Measurements from ENCODE around the gene BORCS8.
"Not testable (repeated sequence)": the region's sequence is repeated elsewhere in the genome, so short reads cannot be mapped to it uniquely, and the experiment has no call there.

BORCS8 gene

DNA sequence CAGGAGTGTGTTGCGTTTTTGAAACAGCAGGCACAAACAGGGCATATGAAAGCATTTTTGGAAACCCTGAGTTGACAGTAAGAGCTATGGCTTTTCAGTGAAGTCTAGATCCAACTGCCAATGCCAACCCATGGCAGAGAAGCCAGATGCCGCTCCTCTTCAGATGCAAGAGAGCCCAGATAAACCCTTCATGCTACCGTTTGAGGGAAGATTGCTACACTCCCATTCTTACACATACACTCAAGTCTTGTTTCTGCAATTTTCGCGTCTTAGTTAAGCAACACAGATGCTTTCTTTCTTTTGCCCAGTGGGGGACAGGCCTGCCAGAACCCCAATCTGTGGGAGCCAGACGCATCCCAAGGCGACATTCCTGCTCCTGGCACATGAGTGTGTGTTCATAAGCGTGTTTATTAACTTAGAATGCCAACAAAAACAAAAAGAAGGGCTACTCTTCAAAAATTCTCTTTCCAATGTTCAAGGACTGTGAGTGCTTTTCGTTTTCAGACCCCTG, 10.4 kb downstream of the BORCS8 start:
- no peak for DNase-seq (ENCODE audit: low read depth, low spot score)

DNA sequence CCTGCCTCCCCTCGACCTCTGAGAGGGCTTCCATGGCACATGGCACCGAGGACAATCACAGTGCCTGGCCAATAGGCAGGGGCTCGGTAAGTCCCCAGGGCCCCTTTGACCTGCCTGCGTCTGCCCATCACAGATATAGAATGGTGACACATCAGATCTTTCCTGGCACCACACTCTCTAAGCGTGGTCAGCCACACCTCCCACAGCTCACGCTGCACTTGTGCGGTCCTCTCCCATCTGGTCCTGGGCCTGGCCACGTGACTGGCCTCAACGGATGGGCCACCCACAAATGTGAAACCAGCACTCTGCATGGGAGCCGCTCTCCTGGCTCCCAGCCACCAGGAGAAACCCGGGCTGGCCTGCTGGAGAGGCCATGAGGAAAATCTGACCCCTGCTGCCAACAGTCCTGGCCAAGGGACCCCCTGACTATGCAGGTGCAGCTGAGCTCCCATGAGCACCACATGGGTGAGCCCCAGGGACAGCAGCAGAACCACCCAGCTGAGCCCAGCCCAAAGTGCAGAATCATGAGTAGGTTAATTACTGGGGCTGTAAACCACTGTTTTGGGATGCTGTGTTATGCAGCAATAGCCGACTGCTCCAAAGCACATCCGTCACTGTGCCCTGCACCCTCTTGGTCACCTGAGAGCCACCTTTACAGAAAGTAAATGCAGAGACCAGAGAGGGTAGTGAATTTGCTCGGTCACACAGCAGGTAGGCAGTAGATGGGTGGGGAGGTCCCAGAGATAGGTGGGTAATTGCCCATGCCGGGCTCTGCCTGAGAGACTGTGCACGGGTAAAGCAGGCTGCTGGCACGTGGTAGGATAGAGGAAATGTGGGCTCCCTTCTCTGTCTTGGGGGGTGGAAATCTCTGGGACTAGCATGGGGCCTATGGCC, 12.2 kb downstream of the BORCS8 start:
- no peak for DNase-seq (ENCODE audit: low read depth, low spot score)

DNA sequence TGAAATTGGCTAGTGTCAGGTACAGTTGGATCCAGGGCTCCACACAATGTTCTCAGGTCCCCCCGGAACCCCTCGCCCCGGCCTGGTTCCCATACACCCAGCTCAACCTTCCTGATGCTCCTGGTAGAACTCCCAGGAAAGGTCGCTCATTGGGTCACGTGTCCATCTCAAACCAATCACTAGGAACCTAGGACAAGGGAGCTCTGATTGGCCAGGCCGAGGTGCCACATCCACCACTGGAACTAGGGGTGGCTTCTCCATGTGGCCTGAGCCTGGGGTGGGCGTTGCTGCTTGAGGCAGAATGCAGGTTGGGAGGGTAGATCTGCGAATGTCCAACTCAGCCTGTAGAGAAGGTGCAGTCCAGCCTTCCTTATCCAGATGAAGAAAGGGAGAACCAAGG, 15.0 kb downstream of the BORCS8 start:
- DNase-seq (ENCODE audit: low read depth, low spot score) = no peak

- DNase-seq (ENCODE audit: low read depth, low spot score) = not testable (repeated sequence)
Observed at GRCh38 chr19:19173243-19173642, 18.7 kb downstream of the BORCS8 start.

GRCh38 chr19:19171821-19172532, 20.0 kb downstream of the BORCS8 start:
- no peak for DNase-seq (ENCODE audit: low read depth, low spot score)

DNA sequence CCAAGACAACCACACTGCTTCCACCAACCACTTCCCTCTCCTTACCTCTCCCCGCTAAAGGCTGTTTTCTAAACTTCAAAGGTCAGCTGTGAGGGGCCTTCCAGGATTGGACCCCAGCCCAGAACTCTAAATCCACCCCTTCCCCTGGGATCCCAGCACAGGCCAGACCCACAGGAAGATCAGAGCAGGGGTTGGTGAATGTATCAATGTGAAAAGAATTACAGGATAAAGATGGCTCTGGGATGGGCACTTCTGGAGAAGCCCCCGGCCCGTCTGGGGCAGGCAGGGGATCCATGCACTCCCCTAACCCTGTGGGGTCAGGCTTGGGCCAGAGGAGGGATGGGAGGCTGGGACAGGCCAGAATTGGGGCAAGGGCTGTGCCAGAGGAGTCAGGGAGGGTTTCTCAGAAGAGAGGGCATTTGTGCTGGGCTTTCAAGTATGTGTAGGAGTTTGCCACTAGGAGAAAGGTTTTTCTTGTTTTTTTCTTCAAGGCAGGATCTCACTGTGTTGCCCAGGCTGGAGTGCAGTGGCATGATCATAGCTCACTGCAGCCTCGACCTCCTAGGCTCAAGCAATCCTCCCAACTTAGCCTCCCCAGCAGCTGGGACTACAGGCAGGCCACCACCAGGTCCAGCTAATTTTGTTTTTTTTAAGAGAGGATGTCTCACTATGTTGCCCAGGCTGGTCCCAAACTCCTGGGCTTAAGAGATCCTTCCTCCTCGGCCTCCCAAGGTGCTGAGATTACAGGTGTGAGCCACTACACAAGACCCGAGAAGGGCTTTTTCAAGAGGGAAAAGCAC, 20.9 kb downstream of the BORCS8 start:
- no peak for DNase-seq (ENCODE audit: low read depth, low spot score)

DNA sequence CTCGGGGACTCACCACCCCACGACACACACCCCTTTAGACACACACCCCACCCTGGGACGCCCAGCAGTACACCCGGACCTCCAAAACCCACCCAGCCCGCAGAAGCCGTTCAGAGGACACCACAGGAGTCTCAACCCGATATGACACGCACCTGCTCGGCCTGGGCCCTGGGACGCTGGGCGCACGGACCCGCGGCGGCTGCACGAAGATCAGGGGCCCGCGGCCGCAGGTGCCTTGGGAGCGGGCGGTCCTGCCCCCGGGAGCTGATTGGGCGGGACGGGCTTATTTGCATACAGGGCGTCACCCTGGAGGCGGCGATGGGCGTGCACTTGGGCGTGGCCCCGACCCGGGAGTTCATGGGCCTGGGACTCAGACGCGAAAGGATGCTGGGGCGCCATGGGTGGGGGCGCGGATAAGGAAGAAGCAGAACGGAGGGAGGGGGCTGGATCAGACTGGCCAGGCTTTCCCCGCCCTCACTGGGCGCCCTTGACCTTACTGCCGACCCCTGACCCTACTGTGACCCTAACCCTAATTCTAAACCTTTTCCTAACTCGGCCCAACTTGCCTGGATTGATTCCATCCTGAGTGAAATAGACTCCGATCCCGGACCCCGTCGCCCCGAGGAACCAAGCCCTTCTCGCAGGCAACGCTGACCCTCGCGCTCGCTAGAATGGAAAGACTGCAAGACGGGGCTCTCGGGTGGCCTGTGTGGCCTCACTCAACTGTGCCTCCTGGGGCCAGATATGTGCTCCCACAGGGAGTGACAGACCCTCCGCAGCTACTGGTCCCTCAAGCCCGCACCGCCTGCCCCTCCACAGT, 21.7 kb downstream of the BORCS8 start, which contains the start of gene MEF2B:
Gene MEF2B, minus strand, starts transcription at position 211 of the 820 bp plus-strand sequence. CDS start 19,528 bp downstream, outside the sequence.
- peak; percentile 57 for DNase-seq (ENCODE audit: low read depth, low spot score)

- no peak for DNase-seq (ENCODE audit: low read depth, low spot score)
Observed at GRCh38 chr19:19169236-19170052, 22.5 kb downstream of the BORCS8 start.

- DNase-seq (ENCODE audit: low read depth, low spot score) = no peak
Observed at GRCh38 chr19:19167612-19168011, 24.3 kb downstream of the BORCS8 start.

- DNase-seq (ENCODE audit: low read depth, low spot score) = no peak
Observed at GRCh38 chr19:19165396-19165795, 26.6 kb downstream of the BORCS8 start.

DNA sequence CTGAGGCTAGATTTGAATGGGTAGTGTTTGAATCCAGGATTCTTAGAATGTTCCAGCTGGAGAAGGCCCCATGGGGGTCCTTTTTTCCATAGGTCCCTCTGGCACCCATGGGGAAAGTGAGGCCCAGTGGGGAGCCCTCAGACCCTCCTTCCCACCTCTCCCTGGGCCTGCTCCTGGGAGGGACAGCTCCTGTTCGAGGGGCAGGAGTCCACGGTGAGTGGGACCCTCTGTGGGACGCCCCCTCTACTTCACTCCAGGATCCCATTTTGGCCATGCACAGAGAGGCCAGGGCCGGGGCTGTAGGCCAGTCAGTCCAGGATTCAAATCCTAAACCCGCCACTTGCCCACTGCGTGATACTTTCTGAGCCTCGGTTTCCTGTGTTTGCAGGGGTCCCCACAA, 29.5 kb downstream of the BORCS8 start:
- no peak for DNase-seq (ENCODE audit: low read depth, low spot score)

GRCh38 chr19:19160461-19161035, 31.4 kb downstream of the BORCS8 start:
- DNase-seq (ENCODE audit: low read depth, low spot score) = no peak

DNA sequence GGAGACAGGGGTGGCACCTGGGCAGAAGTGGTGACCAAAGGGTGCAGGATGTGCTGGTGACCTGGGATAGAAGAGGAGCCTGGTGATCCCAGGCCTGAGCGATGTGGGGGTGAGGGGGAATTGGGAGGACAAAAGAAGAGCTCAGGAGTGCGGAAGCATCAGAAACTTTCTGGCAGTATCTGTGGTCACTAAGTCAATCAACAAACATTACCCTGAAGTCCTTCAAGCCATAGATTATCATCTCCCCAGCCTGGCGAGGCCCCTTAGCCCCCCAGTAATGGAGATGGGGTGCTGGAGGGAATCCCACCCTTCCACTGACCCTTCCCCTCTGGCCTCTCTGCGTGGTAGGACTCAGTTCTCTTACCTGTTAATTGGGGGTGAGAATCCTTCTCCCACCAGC, 32.4 kb downstream of the BORCS8 start:
- no peak for DNase-seq (ENCODE audit: low read depth, low spot score)

DNA sequence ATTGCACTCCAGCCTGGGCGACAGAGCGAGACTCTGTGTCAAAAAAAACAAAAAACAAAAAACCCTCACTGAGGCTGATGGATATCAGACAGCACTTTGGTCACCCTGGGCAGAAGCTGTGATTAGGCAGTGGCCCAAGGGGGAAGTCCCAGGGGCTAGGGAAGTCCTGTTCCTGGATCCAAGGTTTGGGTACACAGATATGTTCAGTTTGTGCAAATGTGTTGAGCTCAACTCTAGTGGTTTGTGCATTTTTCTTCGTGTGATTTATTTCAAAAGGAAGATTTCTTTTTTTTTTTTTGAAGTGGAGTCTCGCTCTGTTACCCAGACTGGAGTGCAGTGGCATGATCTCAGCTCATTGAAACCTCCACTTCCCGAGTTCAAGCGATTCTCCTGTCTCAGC, 34.1 kb downstream of the BORCS8 start:
- no peak for DNase-seq (ENCODE audit: low read depth, low spot score)

DNA sequence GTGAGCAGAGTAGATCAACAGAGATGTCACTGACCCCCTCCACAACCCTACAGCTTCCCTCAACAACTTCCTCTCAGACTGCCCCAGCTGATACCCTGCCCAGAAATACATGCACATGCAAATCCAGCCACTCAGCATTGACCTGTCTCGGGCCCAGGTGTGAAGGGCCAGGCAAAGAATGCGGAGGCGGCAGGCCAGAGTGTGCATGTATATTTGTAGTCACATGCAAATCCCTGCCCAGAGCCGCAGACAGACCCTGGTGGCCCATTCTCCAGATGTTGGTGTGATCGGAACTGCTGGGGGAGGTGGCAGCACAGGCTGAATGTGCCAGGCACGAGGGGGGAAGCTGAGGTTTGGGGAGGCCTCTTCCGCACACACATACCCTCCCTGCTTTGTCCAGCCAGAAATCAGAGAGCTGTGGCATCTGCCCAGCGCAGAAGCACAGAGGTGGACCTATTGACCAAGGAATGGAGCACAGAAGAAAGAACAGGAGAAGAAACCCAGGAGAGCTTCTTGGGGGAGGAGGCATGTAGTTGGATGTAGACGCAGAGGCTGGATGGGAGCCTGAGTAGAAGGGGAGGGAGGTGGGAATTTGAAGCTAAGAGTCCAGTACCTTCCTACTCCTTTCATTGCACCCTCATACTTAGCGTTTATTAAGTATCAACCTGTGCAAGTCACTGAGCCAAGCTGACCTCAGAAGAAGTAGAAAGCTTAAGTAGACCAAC, 36.3 kb downstream of the BORCS8 start:
- DNase-seq (ENCODE audit: low read depth, low spot score) = no peak

DNA sequence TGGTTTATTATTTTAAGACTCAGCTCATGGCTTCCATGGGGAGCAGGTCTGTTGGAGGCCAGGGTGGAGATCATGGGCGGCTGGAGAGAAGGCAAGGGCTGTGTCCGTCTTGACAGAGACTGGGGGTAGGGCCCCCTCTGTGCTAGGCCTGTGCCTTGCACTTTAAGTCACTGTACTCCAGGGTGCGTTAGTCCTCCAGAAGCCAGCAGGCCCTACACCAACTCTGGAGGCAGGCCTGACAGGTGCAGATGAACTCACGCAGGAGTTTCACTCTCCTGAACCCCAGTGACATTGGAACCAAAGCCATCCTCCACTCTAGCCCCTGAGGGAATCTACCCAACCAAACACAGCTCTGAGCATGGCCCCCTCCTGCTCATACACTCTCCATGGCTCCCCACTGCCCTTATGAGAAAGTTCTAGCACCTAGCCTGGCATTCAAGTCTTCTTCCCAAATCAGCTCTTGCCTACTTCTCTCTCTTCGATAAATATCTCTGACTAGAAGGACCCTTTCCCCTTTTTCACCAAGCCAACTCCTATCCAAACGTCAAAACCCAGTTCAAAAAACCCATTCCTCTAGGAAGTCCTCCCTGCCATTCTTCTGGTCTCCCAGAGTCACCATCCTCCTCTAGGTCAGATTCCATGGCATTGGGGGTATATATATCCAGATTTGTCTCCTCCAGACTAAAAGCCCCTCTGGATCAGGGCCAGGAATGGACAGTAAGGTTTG, 37.0 kb downstream of the BORCS8 start:
- DNase-seq (ENCODE audit: low read depth, low spot score) = no peak

GRCh38 chr19:19152668-19153384, 39.1 kb downstream of the BORCS8 start:
- no peak for DNase-seq (ENCODE audit: low read depth, low spot score)

DNA sequence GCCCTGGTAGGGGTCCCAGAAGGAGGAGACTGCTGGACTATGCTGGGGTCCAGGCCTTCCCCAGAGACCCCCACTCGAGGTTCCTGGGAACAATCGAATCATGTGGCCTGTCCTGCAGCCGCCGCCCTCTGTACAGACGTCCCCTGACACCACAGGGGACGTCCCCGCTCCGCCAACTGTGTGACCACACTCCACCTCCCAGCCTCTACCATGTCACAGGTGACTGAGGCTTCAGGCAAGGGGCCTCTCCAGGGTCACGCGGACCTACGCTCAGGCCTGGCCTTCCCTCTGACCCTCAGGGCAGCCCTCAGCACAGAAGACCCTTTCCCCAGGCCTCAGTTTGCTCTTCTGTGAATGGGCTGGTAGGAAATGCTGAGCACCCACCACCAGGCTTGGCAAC, 40.5 kb downstream of the BORCS8 start:
- DNase-seq (ENCODE audit: low read depth, low spot score) = no peak

Measured in activated naive CD8-positive, alpha-beta T cell treated with anti-CD3 and anti-CD28 coated beads, Interleukin-2, amount 50 U/mL, for 16 hours (primary cell).